Neural progenitor cell (in vitro differentiated cells): ENCODE data around the gene IRAK1. TPM values are rescaled to one million over a fixed set of nuclear protein-coding genes. Genes with fewer than 3 reads are reported as not detected.

Source experiments
- DNase-seq: peaks from one replicate; pipeline ENCODE4 v3.0.0-alpha.2; 2016; ENCODE audit warnings: low spot score
- H2AFZ ChIP-seq: fragments of 200-600 bp; sonication (generic); replicated peaks from 2 replicates; pipeline ENCODE4 v1.6.1; 2016; ENCODE audit warnings: antibody characterized with exemption
- H3F3A ChIP-seq: fragments of 200-600 bp; sonication (generic); 2 replicates; pipeline ENCODE4 v1.6.1; 2016; ENCODE audit warnings: antibody characterized with exemption, low read depth
- H3K27ac ChIP-seq: fragments of 200-600 bp; sonication (generic); 2 replicates; pipeline ENCODE4 v1.5.1; 2016; ENCODE audit warnings: mild to moderate bottlenecking
- H3K27me3 ChIP-seq: fragments of 200-600 bp; sonication (generic); 2 replicates; pipeline ENCODE4 v1.6.1; 2016; ENCODE audit warnings: mild to moderate bottlenecking, moderate library complexity
- H3K36me3 ChIP-seq: fragments of 200-600 bp; sonication (generic); 2 replicates; pipeline ENCODE4 v1.5.1; 2016
- H3K4me1 ChIP-seq: fragments of 200-600 bp; sonication (generic); 2 replicates; pipeline ENCODE4 v1.6.1; 2016; ENCODE audit warnings: mixed run types
- H3K4me2 ChIP-seq: fragments of 200-600 bp; sonication (generic); 2 replicates; pipeline ENCODE4 v1.6.1; 2016
- H3K4me3 ChIP-seq: fragments of 200-600 bp; sonication (generic); 2 replicates; pipeline ENCODE4 v1.5.1; 2016
- H3K79me2 ChIP-seq: fragments of 200-600 bp; sonication (generic); 2 replicates; pipeline ENCODE4 v1.6.1; 2016; ENCODE audit warnings: low read depth
- H3K9ac ChIP-seq: fragments of 200-600 bp; sonication (generic); 2 replicates; pipeline ENCODE4 v1.6.1; 2016
- H3K9me3 ChIP-seq: fragments of 200-600 bp; sonication (generic); 2 replicates; pipeline ENCODE4 v1.5.1; 2016; ENCODE audit warnings: low read depth
- H4K20me1 ChIP-seq: fragments of 200-600 bp; sonication (generic); 2 replicates; pipeline ENCODE4 v1.6.1; 2016; ENCODE audit warnings: low read depth
- H3K27ac Mint-ChIP-seq: 3 replicates; pipeline ENCODE4 v1.8.0; 2021; ENCODE audit warnings: mixed read lengths
- H3K27me3 Mint-ChIP-seq: 2 replicates; pipeline ENCODE4 v1.8.0; 2022; ENCODE audit warnings: low read depth, mild to moderate bottlenecking, inconsistent platforms, moderate library complexity, mixed read lengths; ENCODE audit not compliant: insufficient read depth
- H3K36me3 Mint-ChIP-seq: 3 replicates; pipeline ENCODE4 v1.8.0; 2021; ENCODE audit warnings: mixed read lengths
- H3K4me1 Mint-ChIP-seq: 3 replicates; pipeline ENCODE4 v1.8.0; 2021; ENCODE audit warnings: mixed read lengths
- H3K4me3 Mint-ChIP-seq: 3 replicates; pipeline ENCODE4 v1.8.0; 2021; ENCODE audit warnings: mild to moderate bottlenecking, moderate library complexity, mixed read lengths
- H3K9me3 Mint-ChIP-seq: 3 replicates; pipeline ENCODE4 v1.8.0; 2020; ENCODE audit warnings: mixed read lengths
- CTCF ChIP-seq: fragments of 200-600 bp; sonication (generic); IDR thresholded peaks from 2 replicates; pipeline ENCODE4 v1.5.1; 2017; ENCODE audit warnings: antibody characterized with exemption, mild to moderate bottlenecking
- EZH2 ChIP-seq: fragments of 200-600 bp; sonication (generic); IDR thresholded peaks from 2 replicates; pipeline ENCODE4 v1.6.1; 2017; ENCODE audit warnings: antibody characterized with exemption, mild to moderate bottlenecking, moderate library complexity
- EZH2phosphoT487 ChIP-seq: fragments of 200-600 bp; sonication (generic); IDR thresholded peaks from 2 replicates; pipeline ENCODE4 v1.6.1; 2017; ENCODE audit warnings: antibody characterized with exemption
- total RNA-seq: library from RNA; depleted of rRNA; stranded (reverse); fragments of >200 nt; gene quantifications from 2 replicates; pipeline ENCODE4 v1.2.3, GENCODE V29; 2015; ENCODE audit warnings: low replicate concordance

Gene IRAK1
- total RNA-seq, 1 donor from 2014 or later: 6.8 TPM

- Histone ChIP-seq H3K4me3 (no peak overlapping the region), H3K4me1 (no peaks in the 10 kb centered on the region), H4K20me1 (peaks cover 61% of the 10 kb centered on the region), H2AFZ (no peak overlapping the region), H3K27me3 (no peaks in the 10 kb centered on the region), H3K36me3 (no peaks in the 10 kb centered on the region), H3K27ac (no peak overlapping the region), H3F3A (no peaks in the 10 kb centered on the region), H3K9ac (no peak overlapping the region), H3K79me2 (peaks cover 43% of the 10 kb centered on the region), H3K4me2 (no peak overlapping the region), H3K9me3 (no peaks in the 10 kb centered on the region)
- TF ChIP-seq CTCF: no peak
- TF ChIP-seq EZH2phosphoT487: no peak
- TF ChIP-seq EZH2: no peak
- no peak overlapping the region for H3K4me3 Mint-ChIP-seq
- peaks cover 14% of the 10 kb centered on the region for H3K9me3 Mint-ChIP-seq
- no peaks in the 10 kb centered on the region for H3K27me3 Mint-ChIP-seq
- H3K27ac Mint-ChIP-seq: no peak overlapping the region
- DNase-seq: no peak
- H3K4me1 Mint-ChIP-seq: peaks cover 8% of the 10 kb centered on the region
- H3K36me3 Mint-ChIP-seq: peaks cover 9% of the 10 kb centered on the region
Measured at GRCh38 chrX:154040307-154040756, 20.6 kb upstream of the IRAK1 start.

DNA sequence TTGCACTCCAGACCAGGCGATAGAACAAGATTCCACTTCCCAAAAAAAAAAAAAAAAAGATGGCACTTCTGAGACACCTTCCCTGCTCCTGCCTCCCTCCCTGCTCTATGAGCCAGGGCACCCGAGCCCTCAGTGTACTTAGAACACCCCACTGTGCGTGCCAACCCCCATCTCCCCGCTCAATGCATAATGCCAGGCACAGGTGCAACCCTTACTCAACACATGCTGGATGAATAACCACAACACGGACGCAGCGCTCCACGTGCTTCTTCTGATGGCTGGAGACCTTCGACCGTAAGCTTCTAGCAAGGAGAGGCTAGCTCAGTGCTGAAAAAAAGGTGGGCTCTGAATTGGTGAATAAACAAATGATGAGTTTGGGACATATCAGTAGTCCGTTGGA lies 19.9 kb upstream of the IRAK1 start:
- H3K4me1 Mint-ChIP-seq: peaks cover 8% of the 10 kb centered on the region
- H3K4me3 Mint-ChIP-seq: no peak overlapping the region
- H4K20me1 ChIP-seq: peaks cover 63% of the 10 kb centered on the region
- no peak overlapping the region for H3K9ac ChIP-seq
- no peaks in the 10 kb centered on the region for H3K9me3 ChIP-seq
- no peak for DNase-seq
- peaks cover 14% of the 10 kb centered on the region for H3K9me3 Mint-ChIP-seq
- peaks cover 11% of the 10 kb centered on the region for H3K36me3 Mint-ChIP-seq
- H3K36me3 ChIP-seq: no peaks in the 10 kb centered on the region
- no peak overlapping the region for H3K4me2 ChIP-seq
- no peak overlapping the region for H3K4me3 ChIP-seq
- H3K79me2 ChIP-seq: peaks cover 36% of the 10 kb centered on the region
- TF ChIP-seq EZH2phosphoT487 (no peak), CTCF (no peak), EZH2 (no peak)
- H3K27me3 ChIP-seq: no peaks in the 10 kb centered on the region
- H3K27ac ChIP-seq: no peak overlapping the region
- H2AFZ ChIP-seq: no peak overlapping the region
- no peaks in the 10 kb centered on the region for H3K4me1 ChIP-seq
- H3K27ac Mint-ChIP-seq: no peak overlapping the region
- no peaks in the 10 kb centered on the region for H3F3A ChIP-seq
- H3K27me3 Mint-ChIP-seq: no peaks in the 10 kb centered on the region

DNA sequence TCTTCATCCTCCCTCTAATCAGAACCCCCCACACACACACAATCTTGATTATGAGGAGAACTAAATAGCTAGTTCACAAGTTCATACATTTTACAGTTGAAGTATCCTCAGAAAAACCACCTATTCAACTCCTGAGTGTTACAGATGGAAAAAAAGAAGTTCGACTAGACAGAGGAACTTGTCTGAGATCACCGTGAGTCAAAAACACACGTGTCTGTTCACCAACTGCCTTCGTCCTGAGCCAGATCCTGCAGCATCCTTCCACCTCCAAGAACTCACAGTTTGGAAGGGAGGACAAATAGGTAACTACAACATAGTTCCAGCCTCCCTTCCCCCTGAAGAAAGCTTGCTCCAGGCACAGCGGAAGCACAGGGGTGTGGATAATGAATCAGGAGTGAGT lies 19.0 kb upstream of the IRAK1 start:
- H3K36me3 Mint-ChIP-seq: peaks cover 14% of the 10 kb centered on the region
- H3F3A ChIP-seq: no peaks in the 10 kb centered on the region
- H3K9me3 ChIP-seq: no peaks in the 10 kb centered on the region
- H2AFZ ChIP-seq: no peak overlapping the region
- H4K20me1 ChIP-seq: peaks cover 65% of the 10 kb centered on the region
- TF ChIP-seq EZH2phosphoT487 (no peak), EZH2 (no peak), CTCF (no peak)
- H3K9ac ChIP-seq: no peak overlapping the region
- no peak overlapping the region for H3K4me2 ChIP-seq
- H3K36me3 ChIP-seq: no peaks in the 10 kb centered on the region
- H3K4me1 ChIP-seq: no peaks in the 10 kb centered on the region
- no peak overlapping the region for H3K4me3 ChIP-seq
- H3K9me3 Mint-ChIP-seq: peaks cover 12% of the 10 kb centered on the region
- H3K4me1 Mint-ChIP-seq: peaks cover 11% of the 10 kb centered on the region
- peaks cover 27% of the 10 kb centered on the region for H3K79me2 ChIP-seq
- H3K27ac ChIP-seq: no peak overlapping the region
- no peak overlapping the region for H3K27ac Mint-ChIP-seq
- no peaks in the 10 kb centered on the region for H3K27me3 ChIP-seq
- H3K4me3 Mint-ChIP-seq: no peak overlapping the region
- H3K27me3 Mint-ChIP-seq: peaks cover 1% of the 10 kb centered on the region
- DNase-seq: no peak
